ENCODE data around the gene LAPTM4A.

DNA sequence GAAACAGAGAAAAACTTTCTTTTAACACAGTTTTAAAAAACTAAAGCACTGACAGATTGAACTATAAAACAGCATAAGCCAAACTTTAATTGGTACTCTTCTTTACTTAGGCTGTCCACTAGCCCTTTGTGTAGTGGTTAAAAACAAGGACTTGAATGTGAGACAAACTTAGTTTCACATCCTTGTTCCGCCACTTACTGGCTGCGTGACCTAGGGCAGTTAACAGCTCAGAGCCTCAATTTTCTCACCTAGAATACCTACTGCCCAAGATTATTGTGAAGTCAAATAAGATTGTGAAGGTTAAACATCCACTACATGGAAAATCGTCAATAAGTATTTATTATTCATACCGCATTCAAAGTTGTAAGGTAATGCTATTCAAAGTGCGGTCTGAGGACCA, 63.5 kb downstream of the LAPTM4A start:
- TF ChIP-seq EZH2 (IDR thresholded peaks at IDR 0.05; ENCODE audit: low read depth): no peak
- TF ChIP-seq, protein P1, sequence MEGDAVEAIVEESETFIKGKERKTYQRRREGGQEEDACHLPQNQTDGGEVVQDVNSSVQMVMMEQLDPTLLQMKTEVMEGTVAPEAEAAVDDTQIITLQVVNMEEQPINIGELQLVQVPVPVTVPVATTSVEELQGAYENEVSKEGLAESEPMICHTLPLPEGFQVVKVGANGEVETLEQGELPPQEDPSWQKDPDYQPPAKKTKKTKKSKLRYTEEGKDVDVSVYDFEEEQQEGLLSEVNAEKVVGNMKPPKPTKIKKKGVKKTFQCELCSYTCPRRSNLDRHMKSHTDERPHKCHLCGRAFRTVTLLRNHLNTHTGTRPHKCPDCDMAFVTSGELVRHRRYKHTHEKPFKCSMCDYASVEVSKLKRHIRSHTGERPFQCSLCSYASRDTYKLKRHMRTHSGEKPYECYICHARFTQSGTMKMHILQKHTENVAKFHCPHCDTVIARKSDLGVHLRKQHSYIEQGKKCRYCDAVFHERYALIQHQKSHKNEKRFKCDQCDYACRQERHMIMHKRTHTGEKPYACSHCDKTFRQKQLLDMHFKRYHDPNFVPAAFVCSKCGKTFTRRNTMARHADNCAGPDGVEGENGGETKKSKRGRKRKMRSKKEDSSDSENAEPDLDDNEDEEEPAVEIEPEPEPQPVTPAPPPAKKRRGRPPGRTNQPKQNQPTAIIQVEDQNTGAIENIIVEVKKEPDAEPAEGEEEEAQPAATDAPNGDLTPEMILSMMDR (conservative IDR thresholded peaks at IDR 0.05): no peak

Data from PC-9 (cell line).